ENCODE data around the gene SQSTM1.

GRCh38 chr5:179783128-179783527 lies 37.6 kb upstream of the SQSTM1 start:
- TF ChIP-seq CTCF (IDR thresholded peaks at IDR 0.05): no peak
- no peak for TF ChIP-seq PRDM15 (CRISPR knock-in tag; IDR thresholded peaks at IDR 0.05)
- no peak for TF ChIP-seq ATF6 (CRISPR knock-in tag; IDR thresholded peaks at IDR 0.05)
- no peak for TF ChIP-seq FOXP4 (CRISPR knock-in tag; IDR thresholded peaks at IDR 0.05)
- no peak for TF ChIP-seq ZBTB43 (CRISPR knock-in tag; IDR thresholded peaks at IDR 0.05)
- no peak for TF ChIP-seq ZNF263 (CRISPR knock-in tag; IDR thresholded peaks at IDR 0.05; ENCODE audit: low read depth)

Measured in WTC11 (cell line).